ENCODE results near the gene GRK2.

DNA sequence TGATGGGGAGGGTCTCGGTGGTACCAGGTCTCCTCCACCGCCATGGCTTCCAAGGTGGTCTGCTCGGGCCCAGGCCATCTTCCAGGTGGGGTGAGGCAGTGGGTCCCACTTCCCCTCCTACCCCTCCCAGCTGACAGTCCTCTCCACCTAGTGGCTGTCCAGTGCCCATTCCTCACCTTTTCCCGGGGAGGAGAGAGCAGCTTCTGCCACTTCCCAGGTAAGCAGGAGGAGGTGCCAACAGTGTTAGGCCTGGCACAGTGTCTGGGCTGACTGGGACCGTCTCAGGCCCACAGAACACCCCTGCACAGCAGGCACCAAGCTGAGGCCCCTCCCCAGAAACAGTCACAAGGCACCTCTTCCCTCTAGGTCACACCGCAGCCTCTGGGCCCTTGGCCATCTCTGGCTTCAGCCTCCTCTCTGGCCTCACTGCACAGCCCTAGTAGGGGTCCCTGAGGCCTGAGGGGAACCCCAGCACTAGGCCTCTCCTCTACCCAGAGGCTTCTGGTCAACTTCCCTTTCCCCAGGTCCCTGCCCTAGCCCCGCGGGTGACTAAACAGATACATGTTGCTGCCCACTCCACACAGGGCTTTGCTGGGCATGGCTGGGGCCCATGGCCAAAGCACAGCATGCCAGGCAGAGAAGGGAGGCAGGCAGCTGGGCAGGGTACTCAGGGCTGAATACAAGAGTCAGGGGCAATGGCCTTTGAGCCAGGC lies 20.5 kb downstream of the GRK2 start:
- no peak for TF ChIP-seq POLR2A (IDR thresholded peaks at IDR 0.05)
- TF ChIP-seq, protein P1, sequence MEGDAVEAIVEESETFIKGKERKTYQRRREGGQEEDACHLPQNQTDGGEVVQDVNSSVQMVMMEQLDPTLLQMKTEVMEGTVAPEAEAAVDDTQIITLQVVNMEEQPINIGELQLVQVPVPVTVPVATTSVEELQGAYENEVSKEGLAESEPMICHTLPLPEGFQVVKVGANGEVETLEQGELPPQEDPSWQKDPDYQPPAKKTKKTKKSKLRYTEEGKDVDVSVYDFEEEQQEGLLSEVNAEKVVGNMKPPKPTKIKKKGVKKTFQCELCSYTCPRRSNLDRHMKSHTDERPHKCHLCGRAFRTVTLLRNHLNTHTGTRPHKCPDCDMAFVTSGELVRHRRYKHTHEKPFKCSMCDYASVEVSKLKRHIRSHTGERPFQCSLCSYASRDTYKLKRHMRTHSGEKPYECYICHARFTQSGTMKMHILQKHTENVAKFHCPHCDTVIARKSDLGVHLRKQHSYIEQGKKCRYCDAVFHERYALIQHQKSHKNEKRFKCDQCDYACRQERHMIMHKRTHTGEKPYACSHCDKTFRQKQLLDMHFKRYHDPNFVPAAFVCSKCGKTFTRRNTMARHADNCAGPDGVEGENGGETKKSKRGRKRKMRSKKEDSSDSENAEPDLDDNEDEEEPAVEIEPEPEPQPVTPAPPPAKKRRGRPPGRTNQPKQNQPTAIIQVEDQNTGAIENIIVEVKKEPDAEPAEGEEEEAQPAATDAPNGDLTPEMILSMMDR (IDR thresholded peaks at IDR 0.05): no peak
- TF ChIP-seq POLR2AphosphoS5 (IDR thresholded peaks at IDR 0.05; ENCODE audit: insufficient read depth in 1 of 2, low read depth in 1 of 2): peak in 1 of 2 donors; percentile 17

Data from vagina (tissue), 2 donors.